Right lobe of liver (tissue), 4 donors: Measurements from ENCODE around the gene CCDC85C.

Source experiments
- POLR2A ChIP-seq: fragments of 450-650 bp; IDR thresholded peaks from one replicate; pipeline ENCODE4 v1.6.1; 2017; ENCODE audit warnings: antibody characterized with exemption, mild to moderate bottlenecking
- TF ChIP-seq, protein P1 (sequence below), 4 donors: fragments of 200-600 bp in 3 of 4; fragments of 450-650 bp in 1 of 4; IDR thresholded peaks; one replicate each; pipeline versions ENCODE4 v1.5.1 to v1.8.0; 2016 to 2022; ENCODE audit warnings: antibody characterized with exemption in 4 of 4, mild to moderate bottlenecking in 2 of 4
- donor health status: DM: no; HTN: no; CAD: no.
- donor health status: DM: no; HTN: no; CAD: no.
- donor health status: DM: no; HTN: yes; CAD: no.

DNA sequence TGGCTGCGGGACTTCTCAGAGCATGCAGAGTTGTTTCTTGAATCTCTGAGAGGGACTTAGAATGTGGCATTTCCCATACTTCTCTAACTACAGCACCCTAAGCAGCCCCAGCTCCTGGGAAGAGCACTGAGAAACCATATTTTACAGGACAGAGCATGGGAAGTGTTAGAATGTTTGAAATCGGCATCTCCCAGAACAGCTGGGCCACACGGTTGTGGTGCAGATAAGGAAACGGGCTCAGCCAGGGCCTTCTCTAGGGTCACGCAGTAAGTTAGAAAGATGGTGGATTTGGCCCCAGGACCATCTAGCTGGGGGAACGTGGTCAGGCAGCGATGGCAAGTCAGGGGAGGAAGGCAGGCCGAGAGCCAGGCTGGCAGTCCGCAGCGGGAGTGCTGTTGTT lies 30.4 kb upstream of the CCDC85C start:
- TF ChIP-seq, protein P1, sequence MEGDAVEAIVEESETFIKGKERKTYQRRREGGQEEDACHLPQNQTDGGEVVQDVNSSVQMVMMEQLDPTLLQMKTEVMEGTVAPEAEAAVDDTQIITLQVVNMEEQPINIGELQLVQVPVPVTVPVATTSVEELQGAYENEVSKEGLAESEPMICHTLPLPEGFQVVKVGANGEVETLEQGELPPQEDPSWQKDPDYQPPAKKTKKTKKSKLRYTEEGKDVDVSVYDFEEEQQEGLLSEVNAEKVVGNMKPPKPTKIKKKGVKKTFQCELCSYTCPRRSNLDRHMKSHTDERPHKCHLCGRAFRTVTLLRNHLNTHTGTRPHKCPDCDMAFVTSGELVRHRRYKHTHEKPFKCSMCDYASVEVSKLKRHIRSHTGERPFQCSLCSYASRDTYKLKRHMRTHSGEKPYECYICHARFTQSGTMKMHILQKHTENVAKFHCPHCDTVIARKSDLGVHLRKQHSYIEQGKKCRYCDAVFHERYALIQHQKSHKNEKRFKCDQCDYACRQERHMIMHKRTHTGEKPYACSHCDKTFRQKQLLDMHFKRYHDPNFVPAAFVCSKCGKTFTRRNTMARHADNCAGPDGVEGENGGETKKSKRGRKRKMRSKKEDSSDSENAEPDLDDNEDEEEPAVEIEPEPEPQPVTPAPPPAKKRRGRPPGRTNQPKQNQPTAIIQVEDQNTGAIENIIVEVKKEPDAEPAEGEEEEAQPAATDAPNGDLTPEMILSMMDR (IDR thresholded peaks at IDR 0.05): no peak
- no peak for TF ChIP-seq POLR2A
